Sigmoid colon (tissue), 7 donors: ENCODE data around the gene DOCK1. TPM values are rescaled to one million over a fixed set of nuclear protein-coding genes. Genes with fewer than 3 reads are reported as not detected.

Experiments used
- DNase-seq: peaks from one replicate; pipeline ENCODE4 v3.0.0-alpha.2; 2019
- H3K27ac ChIP-seq, 4 donors: fragments of 200-600 bp; sonication (generic); one replicate each; pipeline ENCODE4 v1.5.1; 2016 to 2019; ENCODE audit warnings: mild to moderate bottlenecking in 1 of 4
- H3K27me3 ChIP-seq, 3 donors: fragments of 200-600 bp; sonication (generic); one replicate each; pipeline ENCODE4 v1.5.1; 2019; ENCODE audit warnings: mild to moderate bottlenecking in 1 of 3
- H3K36me3 ChIP-seq, 4 donors: fragments of 200-600 bp; sonication (generic); one replicate each; pipeline ENCODE4 v1.5.1; 2016 to 2019
- H3K4me1 ChIP-seq, 4 donors: fragments of 200-600 bp; sonication (generic); one replicate each; pipeline ENCODE4 v1.5.1; 2017 to 2019
- H3K4me3 ChIP-seq, 4 donors: fragments of 200-600 bp; sonication (generic); one replicate each; pipeline ENCODE4 v1.5.1; 2017 to 2019; ENCODE audit warnings: mild to moderate bottlenecking in 2 of 4, moderate library complexity in 1 of 4
- H3K9me3 ChIP-seq, 4 donors: fragments of 200-600 bp in 3 of 4; sonication (generic) in 3 of 4; one replicate each; pipeline versions ENCODE4 v1.5.1 to v1.6.1; 2013 to 2019
- EP300 ChIP-seq, 4 donors: sonication (generic); formaldehyde crosslinking; IDR thresholded peaks; one replicate each; pipeline ENCODE4 v1.6.1; 2017; ENCODE audit warnings: antibody characterized with exemption in 4 of 4
- POLR2A ChIP-seq, 2 donors: fragments of 450-650 bp; IDR thresholded peaks; one replicate each; pipeline ENCODE4 v1.6.1; 2016; ENCODE audit warnings: antibody characterized with exemption in 2 of 2, mild to moderate bottlenecking in 2 of 2, moderate library complexity in 2 of 2
- POLR2AphosphoS5 ChIP-seq, 4 donors: sonication (generic); formaldehyde crosslinking; IDR thresholded peaks; one replicate each; pipeline ENCODE4 v1.6.1; 2017; ENCODE audit warnings: antibody characterized with exemption in 4 of 4
- WGBS, 2 donors: extraction: QIAGEN DNeasy Blood & Tissue Kit; methylation state at CpG; one replicate each; pipeline ENCODE4 v1.1.7; 2013; 5-methylcytosine and 5-hydroxymethylcytosine counted together
- intact Hi-C: fragments of 100-400 bp; cut with DNase I; formaldehyde crosslinking; loops from one replicate; pipeline ENCODE4 v1.15.1; 2023
- polyA plus RNA-seq, 3 donors: library from polyadenylated mRNA; stranded (reverse); fragments of 200-250 nt; gene quantifications; one replicate each; pipeline ENCODE4 v1.2.3, GENCODE V29; 2013
- total RNA-seq, 4 donors: library from RNA; depleted of rRNA; stranded (reverse); fragments of >200 nt; gene quantifications; one replicate each; pipeline ENCODE4 v1.1.0, GENCODE V29; 2016
- TF ChIP-seq, protein P1 (sequence below), 4 experiments: fragments of 450-650 bp in 3 of 4; fragments of 200-600 bp in 1 of 4; IDR thresholded peaks; one replicate each; pipeline ENCODE4 v1.5.1; 2016 to 2019; ENCODE audit warnings: antibody characterized with exemption in 4 of 4, mild to moderate bottlenecking in 3 of 4, moderate library complexity in 2 of 4
- donor health status: healthy with polysubstance abuse.
- donor health status: Bipolar disorder and iron deficiency.
- donor health status: healthy.

DOCK1 gene
- total and polyA plus RNA-seq, 7 donors = 15.0 to 53.7 (median 40.2) TPM

DNA sequence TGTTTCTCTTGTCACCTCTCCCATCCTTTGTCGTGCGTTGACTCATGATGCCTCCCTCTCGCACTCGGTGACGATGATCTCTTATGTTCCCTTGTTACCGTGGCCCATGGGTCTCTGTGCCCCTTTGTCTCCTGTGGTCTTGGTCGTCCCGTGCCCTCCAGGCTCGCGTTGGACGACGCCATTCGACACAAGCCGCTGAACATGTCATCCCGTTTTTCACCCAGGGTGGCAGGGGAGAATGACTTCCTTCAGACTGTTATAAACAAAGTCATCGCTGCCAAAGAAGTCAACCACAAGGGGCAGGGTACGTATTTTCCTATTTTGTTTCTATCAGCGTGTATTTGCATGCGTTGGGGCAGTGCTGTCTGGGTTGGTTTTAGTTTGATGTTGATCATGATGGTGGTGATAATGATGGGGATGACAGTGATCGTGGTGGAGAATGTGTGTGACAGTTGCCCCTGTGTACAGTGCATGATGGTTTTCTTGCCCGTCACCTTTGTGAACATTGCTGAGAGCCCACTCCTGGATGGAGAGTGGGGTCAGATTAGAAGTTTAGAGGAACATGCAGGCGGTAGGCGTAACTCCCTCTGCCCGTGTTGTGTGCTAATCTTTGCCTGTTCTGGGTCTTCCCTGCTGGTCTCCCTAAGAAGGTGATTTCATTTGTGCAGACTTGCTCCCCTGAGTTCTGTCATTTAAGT lies 107.0 kb downstream of the DOCK1 start:
- no peak for DNase-seq
- Histone ChIP-seq H3K4me1 (peaks cover 0 to 11% (median 7%) of the 10 kb centered on the region in 4 donors), H3K4me3 (no peak overlapping the region), H3K9me3 (no peaks in the 10 kb centered on the region), H3K36me3 (peaks cover 0 to 55% (median 9%) of the 10 kb centered on the region in 4 donors), H3K27me3 (no peaks in the 10 kb centered on the region), H3K27ac (no peak overlapping the region)
- WGBS, 2 donors = 67 to 71% methylated on average over 24 of the region's 24 CpGs
- intact Hi-C loops = loop anchor here (10.0 kb wide), 1 partner anchor 107 kb away; the partner anchor contains the start of gene DOCK1
- TF ChIP-seq, protein P1, sequence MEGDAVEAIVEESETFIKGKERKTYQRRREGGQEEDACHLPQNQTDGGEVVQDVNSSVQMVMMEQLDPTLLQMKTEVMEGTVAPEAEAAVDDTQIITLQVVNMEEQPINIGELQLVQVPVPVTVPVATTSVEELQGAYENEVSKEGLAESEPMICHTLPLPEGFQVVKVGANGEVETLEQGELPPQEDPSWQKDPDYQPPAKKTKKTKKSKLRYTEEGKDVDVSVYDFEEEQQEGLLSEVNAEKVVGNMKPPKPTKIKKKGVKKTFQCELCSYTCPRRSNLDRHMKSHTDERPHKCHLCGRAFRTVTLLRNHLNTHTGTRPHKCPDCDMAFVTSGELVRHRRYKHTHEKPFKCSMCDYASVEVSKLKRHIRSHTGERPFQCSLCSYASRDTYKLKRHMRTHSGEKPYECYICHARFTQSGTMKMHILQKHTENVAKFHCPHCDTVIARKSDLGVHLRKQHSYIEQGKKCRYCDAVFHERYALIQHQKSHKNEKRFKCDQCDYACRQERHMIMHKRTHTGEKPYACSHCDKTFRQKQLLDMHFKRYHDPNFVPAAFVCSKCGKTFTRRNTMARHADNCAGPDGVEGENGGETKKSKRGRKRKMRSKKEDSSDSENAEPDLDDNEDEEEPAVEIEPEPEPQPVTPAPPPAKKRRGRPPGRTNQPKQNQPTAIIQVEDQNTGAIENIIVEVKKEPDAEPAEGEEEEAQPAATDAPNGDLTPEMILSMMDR (IDR thresholded peaks at IDR 0.05) = no peak
- TF ChIP-seq POLR2A (IDR thresholded peaks at IDR 0.05) = no peak

DNA sequence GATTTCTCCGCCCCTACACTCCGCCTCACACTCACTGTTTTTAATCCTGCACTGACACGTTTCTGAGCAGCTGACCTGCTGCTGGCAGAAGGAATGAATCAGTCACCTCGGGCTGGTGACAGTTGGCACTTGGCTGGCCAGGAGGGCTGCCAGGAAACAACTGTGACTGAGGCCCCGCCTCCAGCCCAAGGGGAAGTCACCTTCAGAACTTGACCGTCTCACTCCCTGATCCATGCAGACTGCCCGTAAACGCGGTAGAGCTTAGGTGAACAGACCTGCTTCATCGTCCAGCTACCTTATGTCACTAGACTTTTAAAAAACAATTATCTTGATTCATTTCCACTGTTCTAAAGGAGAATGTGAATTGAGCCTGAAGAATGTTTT lies 107.5 kb downstream of the DOCK1 start:
- Histone ChIP-seq H3K36me3 (peaks cover 0 to 54% (median 9%) of the 10 kb centered on the region in 4 donors), H3K27me3 (no peaks in the 10 kb centered on the region), H3K9me3 (no peaks in the 10 kb centered on the region), H3K4me1 (peaks cover 0 to 11% (median 7%) of the 10 kb centered on the region in 4 donors), H3K27ac (no peak overlapping the region), H3K4me3 (no peak overlapping the region)
- intact Hi-C loops = loop anchor here (10.0 kb wide), 1 partner anchor 108 kb away; the partner anchor contains the start of gene DOCK1
- DNase-seq = no peak
- 12 to 25% methylated on average over 10 of the region's 10 CpGs for WGBS, 2 donors
- peak in 1 of 4 donors; percentile 14 for TF ChIP-seq POLR2AphosphoS5 (IDR thresholded peaks at IDR 0.05)
- TF ChIP-seq, protein P1 (IDR thresholded peaks at IDR 0.05) = no peak

DNA sequence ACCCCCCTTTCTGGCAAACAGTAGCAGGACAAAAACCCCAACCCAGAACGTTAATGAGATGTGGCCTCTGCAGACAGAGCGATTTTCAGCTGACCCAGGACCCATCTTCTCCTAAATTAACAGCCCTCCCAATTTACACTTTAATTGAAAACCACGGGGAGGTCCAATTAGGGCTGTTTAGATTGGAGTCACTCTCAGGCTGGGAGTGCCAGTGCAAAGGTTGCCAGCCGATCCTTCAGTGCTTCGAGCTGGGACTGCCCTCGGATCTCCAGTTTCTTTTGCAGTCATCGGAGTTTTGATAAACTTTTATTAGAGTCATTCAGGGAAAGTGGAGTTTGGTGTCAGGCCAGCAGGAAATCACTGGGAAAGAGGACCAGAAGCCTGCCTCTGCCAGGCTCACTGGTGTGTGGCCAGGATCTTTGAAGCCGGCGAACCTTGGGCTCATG lies 108.0 kb downstream of the DOCK1 start:
- 12 to 55% methylated on average over 9 of the region's 9 CpGs for WGBS, 2 donors
- Histone ChIP-seq H3K27ac (no peak overlapping the region), H3K27me3 (no peaks in the 10 kb centered on the region), H3K4me1 (peaks cover 0 to 11% (median 7%) of the 10 kb centered on the region in 4 donors), H3K9me3 (no peaks in the 10 kb centered on the region), H3K4me3 (no peak overlapping the region), H3K36me3 (peaks cover 0 to 51% (median 9%) of the 10 kb centered on the region in 4 donors)
- intact Hi-C loops = loop anchor here (10.0 kb wide), 1 partner anchor 108 kb away; the partner anchor contains the start of gene DOCK1
- no peak for TF ChIP-seq POLR2AphosphoS5 (IDR thresholded peaks at IDR 0.05)
- DNase-seq = no peak

DNA sequence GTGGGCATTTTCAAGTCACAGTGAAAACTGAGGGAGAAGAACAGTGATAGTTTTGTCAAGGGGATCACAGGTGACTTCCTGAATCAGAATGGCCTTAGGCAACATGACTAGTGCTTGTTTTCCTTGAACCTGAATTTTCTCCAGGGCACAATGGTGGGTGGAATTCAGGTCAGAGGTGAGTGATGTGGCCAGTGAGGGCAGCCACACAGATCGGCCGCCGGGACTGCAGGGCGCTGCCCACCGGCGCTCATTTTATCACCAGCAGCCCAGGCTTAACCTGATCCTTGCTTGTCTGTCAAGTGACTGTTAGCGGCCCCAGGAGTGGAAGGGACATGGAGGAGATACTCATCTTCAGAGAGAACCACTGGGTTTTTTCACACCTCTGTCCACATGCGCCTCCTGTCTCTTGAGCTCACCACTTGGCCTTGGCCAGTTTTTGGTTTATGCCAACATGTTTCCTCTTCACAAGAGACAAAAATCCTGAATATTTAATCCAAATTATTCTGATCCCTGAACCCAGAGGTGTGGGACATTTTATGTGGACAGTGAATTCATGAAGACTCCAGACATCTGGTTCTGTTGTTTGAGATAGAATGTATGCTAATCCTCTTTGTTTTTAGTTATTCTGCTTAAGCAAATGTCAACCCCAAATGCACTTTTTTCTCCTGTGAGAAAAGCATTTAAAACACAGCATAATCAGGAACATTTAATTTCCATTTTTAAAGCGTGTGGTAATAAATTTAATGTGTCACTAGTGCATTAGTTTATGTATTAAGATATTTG lies 108.7 kb downstream of the DOCK1 start:
- H3K4me3 ChIP-seq = no peak overlapping the region
- intact Hi-C loops = loop anchor here (10.0 kb wide), 1 partner anchor 109 kb away; the partner anchor contains the start of gene DOCK1
- no peak overlapping the region for H3K27ac ChIP-seq

More for the DNA sequence above, 108.7 kb downstream of the DOCK1 start:
- H3K9me3 ChIP-seq = no peaks in the 10 kb centered on the region
- no peaks in the 10 kb centered on the region for H3K27me3 ChIP-seq
- peaks cover 0 to 51% (median 10%) of the 10 kb centered on the region in 4 donors for H3K36me3 ChIP-seq
- peaks cover 0 to 11% (median 7%) of the 10 kb centered on the region in 4 donors for H3K4me1 ChIP-seq
- no peak for DNase-seq
- TF ChIP-seq POLR2A (IDR thresholded peaks at IDR 0.05) (no peak), POLR2AphosphoS5 (IDR thresholded peaks at IDR 0.05) (no peak), EP300 (IDR thresholded peaks at IDR 0.05) (no peak)
- TF ChIP-seq, protein P1 (IDR thresholded peaks at IDR 0.05) = no peak
- 43 to 80% methylated on average over 9 of the region's 9 CpGs for WGBS, 2 donors
